Stimulated activated CD8-positive, alpha-beta memory T cell treated with anti-CD3 and anti-CD28 coated beads, Interleukin-15, amount 100 ng/mL, for 48 hours (primary cell): ENCODE data around the gene SH3GL1.
A peak's percentile ranks its signal among the peaks of the same experiment; 100 is the strongest.
"Not testable (repeated sequence)": the region's sequence is repeated elsewhere in the genome, so short reads cannot be mapped to it uniquely, and the experiment has no call there.

Source experiments
- DNase-seq, 2 donors: peaks; one replicate each; pipeline ENCODE4 v3.0.0-alpha.2; 2020; ENCODE audit warnings: low read depth in 2 of 2

The SH3GL1 gene

DNA sequence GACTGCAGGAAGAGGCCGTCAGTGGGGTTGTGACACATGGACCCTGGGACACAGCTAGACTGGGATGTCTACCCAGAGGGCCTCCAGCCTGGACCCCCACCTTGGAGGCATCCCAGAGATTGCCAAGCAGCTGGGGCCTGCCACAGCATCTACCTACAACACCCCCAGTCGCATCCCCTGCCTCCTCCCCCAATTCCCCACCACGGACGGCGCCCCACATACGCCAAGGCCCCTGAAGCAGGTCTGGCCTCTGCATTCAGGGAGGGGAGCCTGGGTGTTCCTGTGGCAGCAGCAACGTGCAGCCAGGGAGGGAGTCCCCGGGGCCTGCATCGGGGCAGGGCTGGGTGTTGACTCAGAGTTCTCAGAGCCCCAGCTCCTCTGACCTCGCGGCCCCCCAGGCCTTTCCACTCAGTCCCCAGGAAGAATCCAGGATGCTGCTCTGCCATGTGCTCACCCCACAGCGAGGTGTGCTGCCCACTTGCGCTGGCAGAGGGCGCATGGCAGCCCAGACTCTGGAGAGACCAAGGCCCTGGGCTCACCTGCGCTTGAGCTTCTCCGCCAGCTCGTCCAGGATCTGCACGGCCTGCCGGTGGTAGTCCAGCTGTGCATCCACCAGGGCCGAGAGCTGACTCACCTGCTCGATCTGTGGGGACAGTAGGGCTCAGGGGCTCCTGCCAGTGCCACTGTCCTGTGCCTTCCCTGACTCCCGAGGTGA, 37.4 kb downstream of the SH3GL1 start:
- DNase-seq = no peak

DNA sequence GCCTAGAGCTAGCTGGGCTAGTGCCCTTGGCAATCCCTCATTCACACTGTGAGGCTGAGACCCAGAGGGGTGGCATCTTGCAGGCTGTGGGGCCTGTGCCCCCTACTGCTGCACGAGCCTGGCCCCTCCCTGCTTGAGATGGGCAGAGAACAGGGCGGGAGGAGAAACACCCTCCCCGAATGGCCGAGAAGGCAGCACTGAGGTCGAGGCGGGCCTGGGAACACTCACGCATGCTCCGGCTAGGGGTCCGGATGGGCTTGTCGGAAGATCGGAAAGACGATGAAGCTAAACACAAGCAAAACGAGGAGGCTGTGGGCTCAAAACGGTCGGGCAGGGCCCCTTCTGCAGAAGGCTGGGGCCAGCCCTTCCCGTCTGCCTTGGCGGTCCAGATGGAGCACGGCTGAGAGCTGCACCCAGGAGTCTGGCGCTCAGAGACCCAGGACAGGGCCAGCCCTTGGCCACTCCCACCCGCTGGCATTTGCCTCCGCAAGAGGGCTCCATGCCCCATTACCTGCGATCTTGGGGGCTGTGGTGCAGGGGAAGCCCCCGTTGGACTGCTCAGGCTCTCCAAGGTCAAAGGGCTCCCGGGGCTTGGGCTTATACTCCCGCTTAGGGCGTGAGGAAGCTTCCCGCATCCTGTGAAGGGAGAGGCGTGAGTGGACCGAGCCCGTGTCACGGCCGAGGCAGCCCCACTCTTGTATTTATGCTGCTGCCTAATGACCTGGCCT, 38.1 kb downstream of the SH3GL1 start:
- DNase-seq = no peak

DNA sequence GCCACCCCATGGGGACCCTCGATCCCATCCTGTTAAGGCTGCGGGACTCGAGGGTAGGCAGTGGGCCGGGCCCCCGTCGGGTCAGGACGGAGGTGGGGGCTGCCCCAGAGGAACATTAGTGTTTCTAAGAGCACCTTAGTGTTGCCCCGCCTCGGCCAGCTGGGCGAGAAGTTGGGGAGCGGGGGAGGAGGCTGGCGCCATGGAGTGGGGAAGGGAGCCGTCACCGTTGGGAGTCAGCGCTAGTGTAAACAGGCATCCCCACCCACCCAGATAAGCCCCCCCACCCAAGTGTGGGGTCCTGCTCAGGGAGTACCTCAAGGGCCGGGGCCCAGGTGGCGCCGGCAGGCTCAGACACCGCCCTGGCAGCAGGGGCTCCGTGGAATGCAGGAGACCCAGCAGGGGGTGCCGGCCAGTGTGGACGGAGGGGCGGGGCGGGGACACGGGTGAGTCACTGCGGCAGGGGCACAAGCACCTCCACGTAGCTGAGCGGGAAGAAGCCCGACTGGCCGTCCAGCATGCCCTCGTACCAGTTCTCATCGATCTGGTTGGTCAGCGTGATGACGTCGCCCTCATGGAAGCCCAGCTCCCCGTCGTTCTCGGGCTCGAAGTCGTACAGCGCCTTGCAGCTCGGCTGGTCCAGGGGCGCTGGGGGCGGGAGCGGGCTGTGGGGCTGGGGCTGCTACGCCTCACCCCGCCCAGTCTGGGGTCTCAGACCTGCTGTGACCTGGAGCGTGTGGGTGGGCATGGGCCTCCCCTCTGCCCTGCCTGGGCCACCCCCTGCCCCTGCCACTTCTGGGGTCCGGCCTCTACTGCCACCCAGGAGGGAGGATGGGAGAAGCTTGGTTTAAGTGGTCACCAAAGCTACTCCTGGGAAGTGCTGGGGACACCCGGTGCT, 38.9 kb downstream of the SH3GL1 start:
- DNase-seq = no peak

DNA sequence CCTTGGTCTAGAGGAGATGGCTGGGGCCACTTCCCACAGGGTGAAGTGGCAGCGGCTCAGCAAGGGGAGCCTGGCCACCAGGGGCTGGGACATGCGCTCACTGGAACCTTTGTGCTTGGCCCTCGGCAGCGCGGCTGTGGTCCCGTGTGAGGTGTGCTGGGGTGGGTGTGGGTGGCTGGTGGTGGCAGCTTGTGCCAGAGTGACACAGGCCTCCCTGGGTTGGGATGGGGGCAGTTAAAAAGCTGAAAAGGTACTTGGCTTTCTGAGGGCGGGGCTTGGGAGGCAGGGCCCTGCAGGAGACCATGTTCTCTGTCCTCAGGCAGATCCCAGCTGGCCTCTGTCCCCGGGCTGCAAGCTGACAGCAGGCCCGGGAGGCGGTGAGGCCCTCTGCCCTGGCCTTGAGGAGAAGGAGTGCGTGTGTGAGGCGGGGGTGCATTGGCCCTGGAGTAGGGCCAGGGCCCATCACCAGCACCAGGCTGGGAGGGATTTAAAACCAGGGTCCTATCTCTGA, 39.7 kb downstream of the SH3GL1 start:
- DNase-seq = no peak

DNA sequence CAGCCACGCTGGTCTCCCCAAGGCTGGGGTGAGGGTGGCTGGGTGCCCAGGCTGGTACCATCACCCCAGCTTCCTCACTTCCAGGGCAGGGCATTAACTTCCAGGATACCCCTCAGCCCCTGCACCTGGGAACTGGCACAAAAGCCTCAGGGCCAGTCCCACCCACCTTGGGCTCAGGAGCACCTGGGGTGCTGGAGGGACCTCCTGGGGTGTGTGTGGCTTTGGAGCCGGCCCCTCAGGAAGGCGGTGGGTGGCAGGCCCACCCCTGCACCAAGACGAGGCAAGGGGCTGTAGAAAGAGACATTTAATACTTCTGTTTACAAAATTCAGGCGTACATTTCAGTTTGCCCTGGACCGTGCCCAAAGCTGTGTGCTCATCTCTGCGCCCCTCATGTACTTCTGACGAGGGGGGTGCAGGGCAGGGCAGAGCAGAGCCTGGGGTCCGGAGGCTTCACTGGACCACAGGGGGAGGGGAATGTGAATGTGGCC, 40.2 kb downstream of the SH3GL1 start:
- no peak for DNase-seq

DNA sequence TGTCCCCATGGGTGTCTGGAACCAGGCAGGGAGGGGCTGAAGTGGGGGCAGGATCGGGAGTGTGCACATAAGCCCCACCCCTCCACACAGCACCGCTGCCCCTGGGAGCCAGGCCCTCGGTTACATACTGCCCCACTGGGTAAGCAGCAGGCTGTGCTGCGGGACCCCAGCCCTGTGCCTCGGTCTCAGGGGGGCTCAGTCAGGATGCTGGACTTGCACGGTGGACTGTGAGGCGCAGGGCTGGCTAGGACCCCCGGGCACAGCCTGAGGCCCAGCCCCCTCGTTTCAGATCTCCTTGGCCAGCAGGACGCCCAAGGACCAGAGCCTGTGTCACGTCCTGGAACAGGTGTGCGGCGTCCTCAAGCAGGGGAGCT, 40.7 kb downstream of the SH3GL1 start:
- no peak for DNase-seq

DNA sequence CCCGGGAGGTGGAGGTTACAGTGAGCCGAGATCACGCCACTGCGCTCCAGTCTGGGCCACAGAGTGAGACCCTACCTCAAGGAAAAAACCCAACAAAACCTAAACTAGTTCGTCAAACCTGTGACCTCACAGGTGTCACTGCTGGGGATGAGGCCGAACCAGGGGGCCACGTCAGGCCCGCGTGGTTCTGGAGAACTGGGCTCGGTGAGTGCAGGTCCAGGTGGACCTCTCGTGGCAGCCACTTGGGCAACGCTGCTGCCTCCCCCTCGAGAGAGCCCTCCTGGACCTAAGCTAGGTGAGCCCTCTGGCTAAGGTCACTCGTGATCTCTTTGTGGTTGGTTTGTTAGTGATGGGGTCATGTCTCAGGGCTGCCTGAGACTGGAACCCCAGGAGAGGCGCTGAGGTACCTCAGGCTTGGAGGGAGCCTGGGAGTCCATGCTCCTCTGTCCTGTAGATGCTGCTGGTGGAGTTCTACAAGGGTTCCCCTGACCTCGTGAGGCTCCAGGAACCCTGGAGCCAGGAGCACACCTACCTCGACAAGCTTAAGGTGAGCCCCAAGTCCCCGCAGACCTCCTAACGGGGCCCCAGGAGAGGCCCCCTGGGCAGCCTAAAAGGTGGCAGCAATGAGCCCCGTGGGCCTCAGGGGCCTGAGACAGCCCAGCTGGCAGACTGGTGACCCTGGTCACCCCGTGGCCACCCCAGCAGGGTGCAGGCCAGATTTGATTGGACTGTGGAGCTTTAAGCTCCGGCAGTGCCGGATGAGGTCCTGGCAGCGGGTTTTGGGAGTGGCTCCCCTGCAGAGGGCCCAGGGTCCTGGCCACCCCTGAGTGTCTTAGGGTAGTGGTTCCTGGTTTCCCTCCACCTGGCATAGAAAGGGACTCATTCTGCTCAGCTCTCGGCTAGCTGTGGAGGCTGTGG, 41.4 kb downstream of the SH3GL1 start:
- DNase-seq = no peak

DNA sequence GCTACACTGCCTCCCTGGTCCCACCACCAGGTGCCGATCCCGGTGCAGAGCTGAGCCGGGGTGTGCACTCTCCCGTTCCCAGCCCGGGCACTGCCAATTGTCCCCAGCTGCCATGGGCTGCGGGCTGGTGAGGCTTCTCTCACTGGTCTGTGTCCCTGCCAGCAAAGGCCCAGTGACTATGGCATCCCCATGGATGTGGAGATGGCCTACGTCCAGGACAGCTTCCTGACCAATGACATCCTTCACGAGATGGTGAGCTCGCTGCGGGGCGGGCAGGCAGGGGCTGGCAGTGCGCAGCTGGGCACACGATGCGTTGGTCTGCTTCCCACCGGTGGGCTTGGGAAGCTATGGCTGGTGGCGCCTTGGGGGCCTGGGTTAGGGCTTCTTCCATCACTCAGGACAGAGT, 42.4 kb downstream of the SH3GL1 start:
- no peak for DNase-seq

DNA sequence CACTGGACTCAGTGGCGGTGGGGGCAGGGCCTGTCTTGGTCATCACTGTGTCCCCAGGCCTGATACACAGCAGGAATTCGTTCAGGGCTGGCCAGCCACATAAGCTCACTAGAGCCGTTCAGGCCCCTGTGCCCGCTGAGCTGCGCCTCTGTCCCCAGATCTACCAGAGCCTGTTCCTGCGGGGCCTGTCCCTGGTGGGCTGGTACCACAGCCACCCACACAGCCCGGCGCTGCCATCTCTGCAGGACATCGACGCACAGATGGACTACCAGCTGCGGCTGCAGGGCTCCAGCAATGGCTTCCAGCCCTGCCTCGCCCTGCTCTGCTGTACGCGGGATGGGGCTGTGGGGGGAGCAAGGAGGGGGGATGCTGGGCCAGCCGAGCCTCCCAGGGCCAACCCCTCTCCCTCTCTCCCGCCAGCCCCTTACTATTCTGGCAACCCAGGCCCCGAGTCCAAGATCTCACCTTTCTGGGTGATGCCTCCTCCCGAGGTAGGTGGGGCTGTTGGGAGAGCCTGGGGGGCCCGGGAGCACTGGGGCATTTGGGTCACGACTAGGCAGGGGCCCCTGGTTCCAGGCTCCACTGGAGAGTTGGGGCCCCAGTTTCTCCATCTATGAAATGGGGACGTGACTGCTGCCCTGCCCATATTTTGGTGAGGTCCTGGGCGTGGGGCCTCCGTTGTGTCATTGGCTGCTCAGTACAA, 43.1 kb downstream of the SH3GL1 start:
- DNase-seq = no peak

DNA sequence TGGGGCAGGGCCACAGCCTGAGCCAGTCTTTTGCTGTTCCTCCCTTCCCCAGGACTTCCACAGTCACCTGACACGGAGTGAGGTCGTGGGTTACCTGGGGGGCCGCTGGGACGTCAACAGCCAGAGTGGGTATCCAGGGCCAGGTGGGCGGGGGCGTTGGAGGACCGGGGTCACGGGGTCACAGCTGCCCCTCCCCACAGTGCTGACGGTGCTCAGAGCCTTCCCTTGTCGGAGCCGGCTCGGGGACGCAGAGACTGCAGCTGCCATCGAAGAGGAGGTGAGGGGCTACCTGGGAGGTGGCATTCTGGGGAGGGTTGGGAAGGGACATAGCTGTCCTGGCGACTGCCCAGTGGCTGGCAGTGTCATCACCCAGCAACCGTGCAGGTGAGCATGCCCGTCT, 45.5 kb downstream of the SH3GL1 start:
- DNase-seq = no peak

DNA sequence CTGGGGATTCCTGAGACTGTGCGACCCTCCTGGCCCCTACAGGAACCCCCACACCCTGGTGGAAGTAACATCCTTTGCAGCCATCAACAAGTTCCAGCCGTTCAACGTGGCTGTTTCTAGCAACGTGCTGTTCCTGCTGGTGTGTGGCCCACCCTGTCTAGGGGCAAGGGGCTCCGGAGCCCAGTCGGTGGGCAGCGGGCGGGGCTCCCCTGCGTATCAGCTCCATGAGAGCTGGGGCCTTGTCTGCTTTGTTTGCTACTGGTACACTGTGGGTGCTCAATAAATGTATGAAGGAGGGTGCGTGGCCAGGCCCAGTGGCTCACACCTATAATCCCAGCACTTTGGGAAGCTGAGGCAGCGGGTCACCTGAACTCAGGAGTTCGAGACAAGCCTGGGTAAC, 46.1 kb downstream of the SH3GL1 start:
- no peak for DNase-seq

DNA sequence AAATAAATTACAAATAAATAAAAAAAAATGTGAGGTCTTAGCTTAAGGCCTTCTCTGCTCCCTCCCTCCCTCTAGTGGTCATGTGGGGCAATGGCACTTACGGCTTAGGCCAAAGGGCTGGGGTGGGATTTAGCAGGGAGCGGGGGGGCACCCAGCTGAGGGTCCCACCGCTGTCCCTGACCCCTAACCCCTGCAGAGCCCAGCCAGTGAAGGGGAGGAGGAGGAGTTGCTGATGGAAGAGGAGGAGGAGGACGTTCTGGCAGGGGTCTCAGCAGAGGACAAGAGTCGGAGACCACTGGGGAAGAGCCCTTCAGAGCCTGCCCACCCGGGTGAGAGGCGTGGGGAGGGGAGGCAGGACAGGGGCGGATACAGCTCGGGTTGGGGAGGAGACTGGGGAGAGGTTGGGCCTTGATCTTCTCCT, 47.6 kb downstream of the SH3GL1 start:
- DNase-seq = peak in 1 of 2 donors; percentile 25

DNA sequence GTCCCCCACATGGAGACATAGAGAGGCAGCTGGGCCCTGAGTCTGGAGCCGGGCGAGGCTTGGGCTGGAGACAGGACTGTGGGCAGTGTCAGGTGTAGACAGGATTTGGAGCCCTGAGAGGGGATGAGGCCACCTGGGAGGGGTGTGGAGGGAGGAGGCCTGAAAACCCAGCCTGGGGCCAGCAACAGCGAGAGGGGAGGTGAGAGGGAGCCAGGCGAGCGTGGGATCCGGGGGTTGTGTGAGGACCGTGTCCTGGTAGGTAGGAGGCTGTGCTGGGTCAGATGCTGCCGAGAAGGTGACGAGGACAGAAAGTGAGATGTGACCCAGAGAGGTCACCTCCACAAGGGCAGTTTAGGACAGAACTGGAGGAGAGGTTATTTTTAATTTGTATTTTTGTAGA, 49.6 kb downstream of the SH3GL1 start:
- DNase-seq = no peak

DNA sequence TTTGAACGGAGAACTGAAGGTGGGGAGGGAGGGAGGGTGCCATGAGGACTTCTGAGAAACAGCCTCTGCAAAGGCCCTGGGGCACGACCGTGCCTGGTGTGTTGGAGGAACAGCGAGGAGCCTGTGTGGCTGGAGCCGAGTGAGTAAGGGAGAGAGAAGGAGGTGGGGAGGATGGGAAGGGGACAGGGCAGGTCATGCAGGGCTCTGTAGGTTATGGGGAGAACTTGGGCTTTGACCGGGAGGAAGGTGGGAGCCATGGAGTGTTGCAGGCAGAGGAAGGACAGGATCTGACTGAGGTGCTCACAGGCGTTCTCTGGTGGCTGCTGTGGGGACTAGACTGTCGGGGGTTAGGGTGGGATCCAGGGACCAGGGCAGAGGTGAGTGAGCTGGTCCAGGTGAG, 50.2 kb downstream of the SH3GL1 start:
- DNase-seq = no peak

DNA sequence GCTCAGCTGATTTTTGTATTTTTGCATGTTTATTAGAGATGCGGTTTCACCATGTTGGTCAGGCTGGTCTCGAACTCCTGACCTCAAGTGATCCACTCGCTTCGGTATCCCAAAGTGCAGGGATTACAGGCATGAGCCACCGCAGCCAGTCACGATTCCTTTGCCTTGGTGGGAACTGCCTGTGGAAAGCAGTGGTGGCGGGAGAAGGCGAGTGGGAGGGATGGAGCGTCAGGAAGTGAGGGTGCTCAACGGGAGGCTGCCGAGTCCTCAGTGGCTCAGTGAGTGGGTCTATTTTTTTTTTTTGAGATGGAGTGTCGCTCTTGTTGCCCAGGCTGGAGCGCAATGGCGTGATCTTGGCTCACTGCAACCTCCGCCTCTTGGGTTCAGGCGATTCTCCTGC, 51.1 kb downstream of the SH3GL1 start:
- not testable (repeated sequence) for DNase-seq

DNA sequence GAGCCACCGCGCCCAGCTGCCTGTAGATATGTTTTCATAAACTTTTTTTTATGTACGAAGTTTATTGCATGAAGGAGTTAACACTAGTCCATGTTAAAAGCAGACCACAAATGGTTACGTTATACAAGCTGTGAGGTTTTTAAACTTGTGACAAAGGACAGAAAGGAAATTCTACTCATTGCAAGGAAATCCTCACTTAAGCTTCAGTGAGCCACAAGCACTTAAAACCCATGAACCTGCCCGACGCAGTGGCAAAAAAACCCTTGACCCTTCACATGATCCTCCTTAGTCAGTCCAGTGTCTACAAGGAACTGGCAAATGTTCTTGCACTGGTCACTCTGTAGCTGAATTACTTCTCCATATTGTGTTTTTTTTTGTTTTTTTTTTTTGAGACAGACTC, 52.8 kb downstream of the SH3GL1 start:
- DNase-seq = no peak

DNA sequence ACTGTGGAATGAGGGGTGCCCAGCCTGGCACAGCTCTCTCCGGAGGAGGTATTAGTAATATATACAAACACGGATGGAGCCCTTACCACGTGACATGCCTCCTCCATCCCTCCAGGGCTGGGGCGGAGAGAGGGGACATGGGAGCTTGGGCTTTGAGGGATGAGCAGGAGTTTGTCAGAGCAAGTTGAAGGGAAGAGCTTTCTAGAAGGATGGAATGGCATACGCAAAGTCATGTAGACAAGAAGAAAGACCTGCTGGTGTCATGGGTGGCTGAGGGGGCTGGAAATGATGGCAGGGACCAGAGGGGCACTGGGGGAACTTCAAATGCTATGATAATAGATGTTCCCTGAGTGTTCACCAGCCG, 54.3 kb downstream of the SH3GL1 start:
- DNase-seq = no peak

DNA sequence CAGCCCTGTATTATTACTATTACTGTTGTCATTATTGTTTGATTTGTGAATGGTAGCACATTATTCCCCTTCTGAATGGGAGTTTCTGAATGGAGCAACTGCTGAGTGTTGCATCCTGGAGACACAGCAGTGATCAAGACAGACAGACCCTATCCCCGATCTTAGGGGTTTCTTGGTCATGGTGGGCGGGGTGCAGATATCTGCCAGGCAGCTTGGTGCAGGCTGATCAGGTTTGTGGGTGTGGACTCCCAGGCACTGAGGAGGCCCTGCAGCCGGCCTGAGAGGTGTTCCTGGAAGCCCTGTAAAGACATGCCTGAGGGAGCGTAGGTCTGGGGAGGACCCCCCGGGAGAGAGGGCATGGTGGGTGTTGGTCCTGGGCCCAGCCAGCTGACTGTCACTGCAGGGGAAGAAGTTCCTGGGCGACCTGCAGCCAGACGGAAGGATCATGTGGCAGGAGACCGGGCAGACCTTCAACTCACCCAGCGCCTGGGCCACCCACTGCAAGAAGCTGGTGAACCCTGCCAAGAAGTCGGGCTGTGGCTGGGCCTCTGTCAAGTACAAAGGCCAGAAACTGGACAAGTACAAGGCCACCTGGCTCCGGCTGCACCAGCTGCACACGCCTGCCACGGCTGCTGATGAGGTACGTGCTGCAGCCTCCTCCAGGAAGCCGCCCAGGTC, 54.9 kb downstream of the SH3GL1 start:
- no peak for DNase-seq

DNA sequence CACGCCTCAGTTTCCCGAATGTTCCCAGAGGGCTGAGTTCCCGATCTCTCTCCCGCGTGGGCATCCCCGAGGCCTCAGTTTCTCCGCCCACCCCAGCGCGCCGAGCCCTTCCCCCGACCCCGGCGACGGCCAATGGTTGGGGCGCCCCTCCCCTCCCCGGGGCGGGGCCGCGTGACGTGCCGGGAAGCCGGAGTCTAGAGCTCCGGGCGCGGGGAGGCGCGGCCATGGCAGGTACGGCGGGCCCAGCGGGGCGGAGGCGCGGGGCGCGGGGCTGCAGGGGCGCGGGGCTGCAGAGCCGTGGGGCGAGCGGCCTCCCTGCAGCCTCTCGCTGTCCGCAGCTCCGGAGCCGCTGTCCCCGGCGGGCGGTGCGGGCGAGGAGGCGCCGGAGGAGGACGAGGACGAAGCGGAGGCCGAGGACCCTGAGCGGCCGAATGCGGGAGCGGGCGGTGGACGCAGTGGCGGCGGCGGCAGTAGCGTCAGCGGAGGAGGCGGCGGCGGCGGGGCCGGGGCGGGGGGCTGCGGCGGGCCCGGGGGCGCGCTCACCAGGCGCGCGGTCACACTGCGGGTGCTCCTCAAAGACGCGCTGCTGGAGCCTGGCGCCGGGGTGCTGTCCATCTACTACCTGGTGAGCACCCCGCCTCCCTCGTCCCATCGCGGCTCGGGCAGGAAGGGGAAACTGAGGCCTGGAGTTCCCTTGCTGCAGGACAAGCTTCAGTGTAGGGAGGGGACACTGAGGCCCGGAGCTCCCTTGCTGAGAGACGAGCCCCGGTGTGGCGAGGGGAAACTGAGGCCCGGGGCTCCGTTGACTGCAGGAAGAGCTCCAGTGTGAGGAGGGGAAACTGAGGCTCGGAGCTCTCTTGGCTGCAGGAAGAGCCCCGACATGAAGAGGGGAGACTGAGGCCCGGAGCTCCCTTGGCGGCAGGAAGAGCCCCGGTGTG, 56.7 kb downstream of the SH3GL1 start, which contains the start of gene MPND:
TSS of gene MPND (plus strand) at position 193 of the 938 bp plus-strand sequence. CDS start at position 225, 32 bp downstream.
- peak; percentile 89 to 90 for DNase-seq
